Right ventricle myocardium superior (tissue), 1 donor: Measurements from ENCODE around the gene PDCD1LG2. TPM values are rescaled to one million over a fixed set of nuclear protein-coding genes. Genes with fewer than 3 reads are reported as not detected.
"Not testable (repeated sequence)": the region's sequence is repeated elsewhere in the genome, so short reads cannot be mapped to it uniquely, and the experiment has no call there.

Source experiments
- ATAC-seq: fragments of 200-7000 bp; cut with Tn5 transposase; one replicate; pipeline ENCODE4 v1.9.1; 2020; ENCODE audit warnings: mild to moderate bottlenecking; ENCODE audit not compliant: poor library complexity
- DNase-seq: peaks from one replicate; pipeline ENCODE4 v3.0.0-alpha.2; 2020
- intact Hi-C: fragments of 100-400 bp; cut with DNase I; formaldehyde crosslinking; loops from one replicate; pipeline ENCODE4 v1.11.2; 2022
- total RNA-seq: library from RNA; stranded (reverse); fragmentation: NEBNext Ultra II Directional; extraction: Animal tissue kit (Norgen Biotek cat#: 25700); gene quantifications from one replicate; pipeline ENCODE4 v1.2.1, GENCODE V29; 2021
- donor health status: DM: no; HTN: yes; CAD: no; lungs with severe emphysema.

PDCD1LG2 gene
- total RNA-seq, 1 donor from 2014 or later, result 2.4 TPM

DNA sequence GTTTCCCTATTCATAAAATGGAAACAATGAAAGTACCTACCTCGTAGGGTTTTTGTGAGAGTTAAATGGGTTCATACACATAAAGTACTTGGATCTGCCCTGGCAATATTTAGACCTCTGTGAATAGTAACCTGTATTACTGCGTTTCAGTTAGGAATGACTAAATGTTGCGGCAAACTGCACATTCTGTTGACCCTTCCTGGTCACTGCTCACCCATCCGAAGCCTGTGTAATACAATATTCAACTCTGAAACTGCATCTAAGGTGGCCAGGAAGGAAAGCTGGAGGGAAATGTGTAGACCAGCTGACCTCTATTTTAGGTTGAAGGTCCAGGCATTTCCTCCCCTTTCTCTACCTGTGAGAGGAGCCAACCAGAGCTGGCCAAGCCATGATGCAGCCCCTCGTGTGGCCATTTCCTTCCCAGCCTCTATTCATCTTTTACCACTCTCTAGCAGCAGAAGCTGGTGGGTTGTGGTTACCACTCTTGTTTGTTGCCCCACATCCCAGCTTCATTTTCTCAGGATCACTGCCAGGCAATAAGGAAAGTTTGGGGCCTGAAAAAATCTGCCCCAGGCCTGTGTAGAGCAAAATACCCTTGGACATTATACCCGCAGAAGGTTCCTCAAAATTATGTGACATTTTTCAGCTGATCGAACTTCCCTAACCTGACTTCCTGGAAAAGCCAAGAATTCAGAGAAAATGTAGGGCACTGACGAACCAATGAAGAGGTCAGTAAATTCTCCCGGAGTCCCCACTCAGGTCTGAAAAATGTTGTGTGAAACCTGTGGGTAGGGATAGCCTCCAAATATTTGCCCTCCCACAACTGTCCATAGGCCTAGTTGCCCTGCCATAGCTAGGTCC, 20.5 kb upstream of the PDCD1LG2 start:
- intact Hi-C loops, result no loop called here
- ATAC-seq, result no peak
- DNase-seq, result no peak

GRCh38 chr9:5492965-5493678, 17.2 kb upstream of the PDCD1LG2 start:
- intact Hi-C loops, result no loop called here
- DNase-seq (no peak), ATAC-seq (no peak)

- intact Hi-C loops, result no loop called here
- DNase-seq, result peak; percentile 58
- peak; percentile 69 for ATAC-seq
These were observed 16.4 kb upstream of the PDCD1LG2 start for GRCh38 chr9:5493679-5494511.

- ATAC-seq, DNase-seq, intact Hi-C loops: not testable (repeated sequence)
These were observed 15.6 kb upstream of the PDCD1LG2 start for GRCh38 chr9:5494765-5495164.

DNA sequence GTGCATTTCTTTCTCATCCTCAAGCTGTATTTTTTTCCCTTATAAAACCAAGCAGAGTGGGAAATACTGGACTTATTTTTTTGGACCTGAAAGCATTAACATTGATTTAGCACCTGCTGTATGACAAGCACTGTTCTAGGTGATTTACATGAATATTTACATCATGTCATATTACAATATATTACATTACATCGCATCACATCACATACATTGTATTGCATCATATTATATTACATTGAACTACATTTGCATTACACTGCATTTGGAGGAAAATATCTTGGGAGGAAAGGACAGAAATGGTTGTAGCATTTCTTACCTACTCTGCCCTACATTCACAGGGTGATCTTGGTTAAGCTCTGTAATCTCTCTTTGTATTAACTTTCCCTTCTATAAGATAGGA, 11.2 kb upstream of the PDCD1LG2 start:
- ATAC-seq (no peak), DNase-seq (no peak)
- intact Hi-C loops, result no loop called here

- intact Hi-C loops, result no loop called here
- DNase-seq (no peak), ATAC-seq (peak; percentile 40)
These were observed 10.4 kb upstream of the PDCD1LG2 start for GRCh38 chr9:5499889-5500398.

- DNase-seq, result peak; percentile 80
- intact Hi-C loops, result no loop called here
- peak; percentile 86 for ATAC-seq
These were observed 9.7 kb upstream of the PDCD1LG2 start for GRCh38 chr9:5500441-5501235.

- ATAC-seq, result no peak
- DNase-seq, result peak; percentile 50
- intact Hi-C loops, result no loop called here
These were observed 7.8 kb upstream of the PDCD1LG2 start for GRCh38 chr9:5502553-5502952.

- ATAC-seq (peak; percentile 18), DNase-seq (no peak)
- intact Hi-C loops, result no loop called here
These were observed 758 bp upstream of the PDCD1LG2 start for GRCh38 chr9:5509573-5509972.

DNA sequence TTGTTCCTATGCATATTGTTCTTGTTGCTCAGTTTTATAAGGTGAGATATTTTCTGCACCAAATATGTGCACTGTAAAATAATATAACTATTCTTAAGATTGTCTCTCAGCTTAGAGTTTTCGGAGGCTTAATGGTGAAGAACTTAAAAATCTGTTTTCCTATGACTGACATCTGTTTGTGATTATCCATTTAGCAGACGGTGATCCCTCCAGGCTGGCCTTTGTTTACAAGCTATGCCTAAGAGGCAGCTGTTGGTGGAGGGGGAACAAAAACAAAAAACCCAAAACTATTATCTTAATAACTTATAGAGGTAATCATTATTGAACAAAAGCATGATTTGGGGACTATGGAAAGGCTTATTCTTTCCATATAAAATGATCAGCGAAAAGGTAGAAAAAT, 658 bp downstream of the PDCD1LG2 start:
- DNase-seq (no peak), ATAC-seq (no peak)
- intact Hi-C loops, result loop anchor here (5.0 kb wide), 1 partner anchor 59 kb away; the partner anchor contains the start of gene CD274

GRCh38 chr9:5511476-5511875, 1.1 kb downstream of the PDCD1LG2 start:
- DNase-seq (no peak), ATAC-seq (peak; percentile 40)
- intact Hi-C loops, result loop anchor here (5.0 kb wide), 1 partner anchor 59 kb away; the partner anchor contains the start of gene CD274

DNA sequence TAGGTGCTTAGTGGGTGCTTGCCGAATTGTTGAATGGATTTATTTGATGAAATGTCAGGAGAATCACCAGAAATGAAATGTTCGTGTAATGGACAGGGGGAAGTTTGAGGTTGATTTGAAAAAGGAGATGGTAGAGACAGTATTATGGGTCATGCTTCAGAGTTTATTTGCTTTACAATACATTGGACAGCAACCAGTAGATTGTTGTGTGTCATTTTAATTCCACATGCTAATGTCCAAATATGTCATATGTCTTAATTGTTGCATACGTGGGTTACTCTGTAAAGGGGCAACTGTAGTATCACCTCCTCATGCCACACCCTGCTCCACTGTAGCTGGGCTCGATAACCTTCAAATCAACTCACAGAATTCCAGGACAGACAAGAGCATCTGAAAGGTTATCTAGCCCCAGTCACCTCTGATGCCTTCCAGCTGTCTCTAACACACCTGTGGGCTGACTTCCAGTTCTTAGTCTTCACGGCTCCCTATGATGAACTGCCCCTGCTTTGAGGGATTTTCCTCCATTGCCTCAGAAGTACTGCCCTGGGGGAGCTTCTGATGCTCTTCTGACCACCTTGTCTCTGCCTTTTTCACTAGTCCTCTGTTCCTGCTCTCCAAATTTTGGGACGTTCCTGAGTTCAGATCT, 1.7 kb downstream of the PDCD1LG2 start:
- DNase-seq (no peak), ATAC-seq (peak; percentile 2)
- intact Hi-C loops, result loop anchor here (5.0 kb wide), 1 partner anchor 60 kb away; the partner anchor contains the start of gene CD274

- ATAC-seq (peak; percentile 79), DNase-seq (no peak)
- intact Hi-C loops, result loop anchor here (5.0 kb wide), 1 partner anchor 61 kb away; the partner anchor contains the start of gene CD274
These were observed 2.5 kb downstream of the PDCD1LG2 start for GRCh38 chr9:5512658-5513452.

- no peak for ATAC-seq
These were observed 3.8 kb downstream of the PDCD1LG2 start for GRCh38 chr9:5513966-5514616.

GRCh38 chr9:5514617-5515260, 4.4 kb downstream of the PDCD1LG2 start:
- ATAC-seq (no peak), DNase-seq (no peak)
- intact Hi-C loops, result loop anchor here (5.0 kb wide), 1 partner anchor 62 kb away; the partner anchor contains the start of gene CD274

More at GRCh38 chr9:5513966-5514616, 3.8 kb downstream of the PDCD1LG2 start:
- no peak for DNase-seq
- intact Hi-C loops, result loop anchor here (5.0 kb wide), 1 partner anchor 62 kb away; the partner anchor contains the start of gene CD274
